DND-41 (cell line): ENCODE results near the gene RNF220.

Experiments used
- ATAC-seq: fragments of 200-7000 bp; cut with Tn5 transposase; 3 replicates; pipeline ENCODE4 v1.9.1; 2021; ENCODE audit warnings: low read depth; ENCODE audit not compliant: insufficient read depth
- DNase-seq: peaks from one replicate; pipeline ENCODE4 v3.0.0-alpha.2; 2020
- H2AFZ ChIP-seq: 2 replicates; pipeline ENCODE4 v1.6.0; 2012; ENCODE audit warnings: low read depth, low read length
- H3K27ac ChIP-seq: 2 replicates; pipeline ENCODE4 v1.5.1; 2012; ENCODE audit warnings: low read length, inconsistent platforms
- H3K27me3 ChIP-seq: fragments of 200-600 bp; sonication (generic); 2 replicates; pipeline ENCODE4 v1.6.0; 2012; ENCODE audit warnings: low read length, mild to moderate bottlenecking, inconsistent platforms; ENCODE audit not compliant: insufficient read depth, poor library complexity
- H3K36me3 ChIP-seq: 2 replicates; pipeline ENCODE4 v1.5.1; 2012; ENCODE audit warnings: low read length, inconsistent platforms; ENCODE audit not compliant: insufficient read depth
- H3K4me1 ChIP-seq: 2 replicates; pipeline ENCODE4 v1.5.1; 2012; ENCODE audit warnings: mild to moderate bottlenecking, low read length; ENCODE audit not compliant: insufficient read depth
- H3K4me2 ChIP-seq: 2 replicates; pipeline ENCODE4 v1.6.0; 2012; ENCODE audit warnings: mild to moderate bottlenecking, moderate library complexity, low read length, inconsistent platforms; ENCODE audit not compliant: insufficient read depth
- H3K4me3 ChIP-seq, 2 experiments: fragments of 200-600 bp in 1 of 2; shearing (Covaris generic) in 1 of 2; 2 replicates each; pipeline ENCODE4 v1.5.1; 2012 to 2016; ENCODE audit warnings: inconsistent platforms in 2 of 2, low read length in 2 of 2, mild to moderate bottlenecking in 2 of 2, low read depth in 1 of 2, moderate library complexity in 1 of 2
- H3K79me2 ChIP-seq: 2 replicates; pipeline ENCODE4 v1.6.0; 2012; ENCODE audit warnings: low read length, inconsistent platforms; ENCODE audit not compliant: insufficient read depth
- H3K9ac ChIP-seq: 2 replicates; pipeline ENCODE4 v1.6.0; 2012; ENCODE audit warnings: low read depth, mild to moderate bottlenecking, inconsistent platforms, low read length, moderate library complexity
- H3K9me3 ChIP-seq: 2 replicates; pipeline ENCODE4 v1.5.1; 2012; ENCODE audit warnings: low read length, moderate library complexity, mild to moderate bottlenecking, inconsistent platforms; ENCODE audit not compliant: insufficient read depth, severe bottlenecking
- H4K20me1 ChIP-seq: 2 replicates; pipeline ENCODE4 v1.6.0; 2012; ENCODE audit warnings: low read length; ENCODE audit not compliant: insufficient read depth
- CTCF ChIP-seq: IDR thresholded peaks from 2 replicates; pipeline ENCODE4 v1.5.1; 2012; ENCODE audit warnings: borderline replicate concordance, low read length, moderate library complexity, mild to moderate bottlenecking; ENCODE audit not compliant: poor library complexity, severe bottlenecking; ENCODE audit errors: extremely low read depth
- EZH2 ChIP-seq: IDR thresholded peaks from 3 replicates; pipeline ENCODE4 v1.6.1; 2012; ENCODE audit warnings: borderline replicate concordance, low read depth, mild to moderate bottlenecking, moderate library complexity, low read length, inconsistent platforms; ENCODE audit not compliant: severe bottlenecking

Gene RNF220

DNA sequence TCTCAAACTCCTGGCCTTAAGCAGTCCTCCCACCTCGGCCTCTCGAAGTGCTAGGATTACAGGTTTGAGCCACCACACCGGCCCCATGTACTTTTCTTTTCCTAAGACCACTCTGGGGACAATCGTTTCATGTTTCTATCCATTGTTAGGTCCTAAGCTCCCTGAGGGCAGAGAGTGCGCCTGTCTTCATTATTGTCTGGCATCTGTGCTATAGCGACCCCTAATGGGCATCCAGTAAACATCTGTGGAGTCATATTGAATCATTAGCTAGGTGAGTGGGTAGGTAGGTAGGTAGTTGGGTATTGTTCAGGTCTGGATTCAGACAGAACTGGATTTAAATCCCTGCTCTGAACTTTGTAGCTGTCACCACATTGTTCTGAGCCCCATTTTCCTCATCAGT lies 203.1 kb downstream of the RNF220 start:
- no peaks in the 10 kb centered on the region for H3K9me3 ChIP-seq
- no peaks in the 10 kb centered on the region for H3K79me2 ChIP-seq

GRCh38 chr1:44609412-44609767 lies 204.3 kb downstream of the RNF220 start:
- Histone ChIP-seq H3K27me3 (peaks cover 6% of the 10 kb centered on the region), H3K9ac (no peak overlapping the region), H3K36me3 (no peaks in the 10 kb centered on the region), H3K4me2 (no peak overlapping the region), H3K4me3 (no peak overlapping the region), H3K79me2 (no peaks in the 10 kb centered on the region), H4K20me1 (no peaks in the 10 kb centered on the region), H3K27ac (no peak overlapping the region), H3K9me3 (no peaks in the 10 kb centered on the region), H3K4me1 (no peaks in the 10 kb centered on the region), H2AFZ (no peak overlapping the region)
- ATAC-seq (no peak), DNase-seq (peak; percentile 24)
- TF ChIP-seq CTCF: peak; percentile 56
- no peak for TF ChIP-seq EZH2

More for the DNA sequence above, 203.1 kb downstream of the RNF220 start:
- Histone ChIP-seq H3K27me3 (peaks cover 6% of the 10 kb centered on the region), H4K20me1 (no peaks in the 10 kb centered on the region), H3K9ac (no peak overlapping the region), H3K4me1 (no peaks in the 10 kb centered on the region), H3K4me2 (no peak overlapping the region), H3K4me3 (no peak overlapping the region), H3K27ac (no peak overlapping the region), H2AFZ (no peak overlapping the region), H3K36me3 (no peaks in the 10 kb centered on the region)
- ATAC-seq (no peak), DNase-seq (no peak)
- TF ChIP-seq EZH2: no peak
- TF ChIP-seq CTCF: peak; percentile 47

GRCh38 chr1:44609768-44610526 lies 204.9 kb downstream of the RNF220 start:
- Histone ChIP-seq H3K4me3 (no peak overlapping the region), H3K9ac (no peak overlapping the region), H3K4me1 (no peaks in the 10 kb centered on the region), H3K27ac (no peak overlapping the region), H3K27me3 (peaks cover 6% of the 10 kb centered on the region), H3K9me3 (no peaks in the 10 kb centered on the region), H3K36me3 (no peaks in the 10 kb centered on the region), H3K4me2 (no peak overlapping the region), H4K20me1 (no peaks in the 10 kb centered on the region), H3K79me2 (no peaks in the 10 kb centered on the region), H2AFZ (no peak overlapping the region)
- no peak for ATAC-seq
- TF ChIP-seq CTCF (no peak), EZH2 (no peak)
- DNase-seq: no peak
